ENCODE results near the gene ALG12.

ALG12 gene

DNA sequence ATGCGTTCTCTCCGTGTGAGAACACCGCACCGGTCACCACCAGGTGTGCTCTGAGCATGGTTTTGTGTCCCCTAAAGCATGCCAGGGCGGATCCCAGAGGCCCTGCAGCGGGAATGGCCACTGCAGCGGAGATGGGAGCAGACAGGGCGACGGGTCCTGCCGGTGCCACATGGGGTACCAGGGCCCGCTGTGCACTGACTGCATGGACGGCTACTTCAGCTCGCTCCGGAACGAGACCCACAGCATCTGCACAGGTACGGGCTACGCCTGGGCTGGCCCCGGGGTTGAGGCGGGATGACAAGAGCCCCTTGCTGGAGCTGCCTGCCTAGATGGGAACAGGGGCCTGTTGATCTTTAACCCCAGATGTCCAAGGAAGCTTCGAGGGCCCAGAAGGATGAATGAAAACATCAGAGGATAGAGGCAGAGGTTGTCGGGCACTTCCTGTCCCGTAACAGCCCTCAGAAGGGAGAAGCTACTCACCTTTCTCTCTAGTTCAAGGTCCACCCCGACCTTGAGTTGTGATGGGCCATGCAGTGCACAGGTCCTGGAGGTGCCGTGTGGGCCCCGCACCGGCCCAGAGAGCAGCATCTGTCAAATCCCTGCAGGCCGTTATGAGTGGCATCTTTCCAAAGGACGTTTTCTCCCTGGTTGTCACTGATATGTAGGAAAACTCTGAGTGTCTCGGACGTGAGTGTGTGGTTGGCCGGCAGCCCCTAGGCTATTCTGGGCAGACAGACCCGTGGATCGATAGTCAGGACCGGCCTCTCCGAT is 3.5 kb upstream of the ALG12 start:
- DNase-seq (ENCODE audit: low read depth) = no peak
- TF ChIP-seq, protein P1, sequence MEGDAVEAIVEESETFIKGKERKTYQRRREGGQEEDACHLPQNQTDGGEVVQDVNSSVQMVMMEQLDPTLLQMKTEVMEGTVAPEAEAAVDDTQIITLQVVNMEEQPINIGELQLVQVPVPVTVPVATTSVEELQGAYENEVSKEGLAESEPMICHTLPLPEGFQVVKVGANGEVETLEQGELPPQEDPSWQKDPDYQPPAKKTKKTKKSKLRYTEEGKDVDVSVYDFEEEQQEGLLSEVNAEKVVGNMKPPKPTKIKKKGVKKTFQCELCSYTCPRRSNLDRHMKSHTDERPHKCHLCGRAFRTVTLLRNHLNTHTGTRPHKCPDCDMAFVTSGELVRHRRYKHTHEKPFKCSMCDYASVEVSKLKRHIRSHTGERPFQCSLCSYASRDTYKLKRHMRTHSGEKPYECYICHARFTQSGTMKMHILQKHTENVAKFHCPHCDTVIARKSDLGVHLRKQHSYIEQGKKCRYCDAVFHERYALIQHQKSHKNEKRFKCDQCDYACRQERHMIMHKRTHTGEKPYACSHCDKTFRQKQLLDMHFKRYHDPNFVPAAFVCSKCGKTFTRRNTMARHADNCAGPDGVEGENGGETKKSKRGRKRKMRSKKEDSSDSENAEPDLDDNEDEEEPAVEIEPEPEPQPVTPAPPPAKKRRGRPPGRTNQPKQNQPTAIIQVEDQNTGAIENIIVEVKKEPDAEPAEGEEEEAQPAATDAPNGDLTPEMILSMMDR (conservative IDR thresholded peaks at IDR 0.05; ENCODE audit: low read depth, low read length) = no peak
- H3K4me3 ChIP-seq (ENCODE audit: low read length) = no peak overlapping the region

DNA sequence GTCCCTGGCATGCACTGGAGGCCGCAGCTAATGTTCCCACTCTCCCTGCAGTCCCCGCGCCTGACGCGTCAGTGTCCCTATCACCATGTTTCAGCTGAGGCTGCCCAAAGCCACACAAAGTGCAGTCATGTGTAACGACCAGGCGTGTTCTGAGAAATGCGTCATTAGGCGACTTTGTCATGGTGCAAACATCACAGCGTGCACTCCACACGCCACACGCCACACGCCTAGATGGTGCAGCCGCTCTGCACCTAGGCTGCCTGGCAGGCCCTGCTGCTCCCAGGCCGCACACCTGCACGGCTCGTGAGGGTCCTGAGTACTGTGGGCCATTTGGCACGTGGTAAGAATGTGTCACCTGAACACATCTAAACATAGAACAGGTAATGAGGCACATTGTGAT is 2.6 kb upstream of the ALG12 start:
- DNase-seq (ENCODE audit: low read depth) = no peak
- no peak overlapping the region for H3K4me3 ChIP-seq (ENCODE audit: low read length)
- TF ChIP-seq, protein P1 (conservative IDR thresholded peaks at IDR 0.05; ENCODE audit: low read depth, low read length) = no peak

DNA sequence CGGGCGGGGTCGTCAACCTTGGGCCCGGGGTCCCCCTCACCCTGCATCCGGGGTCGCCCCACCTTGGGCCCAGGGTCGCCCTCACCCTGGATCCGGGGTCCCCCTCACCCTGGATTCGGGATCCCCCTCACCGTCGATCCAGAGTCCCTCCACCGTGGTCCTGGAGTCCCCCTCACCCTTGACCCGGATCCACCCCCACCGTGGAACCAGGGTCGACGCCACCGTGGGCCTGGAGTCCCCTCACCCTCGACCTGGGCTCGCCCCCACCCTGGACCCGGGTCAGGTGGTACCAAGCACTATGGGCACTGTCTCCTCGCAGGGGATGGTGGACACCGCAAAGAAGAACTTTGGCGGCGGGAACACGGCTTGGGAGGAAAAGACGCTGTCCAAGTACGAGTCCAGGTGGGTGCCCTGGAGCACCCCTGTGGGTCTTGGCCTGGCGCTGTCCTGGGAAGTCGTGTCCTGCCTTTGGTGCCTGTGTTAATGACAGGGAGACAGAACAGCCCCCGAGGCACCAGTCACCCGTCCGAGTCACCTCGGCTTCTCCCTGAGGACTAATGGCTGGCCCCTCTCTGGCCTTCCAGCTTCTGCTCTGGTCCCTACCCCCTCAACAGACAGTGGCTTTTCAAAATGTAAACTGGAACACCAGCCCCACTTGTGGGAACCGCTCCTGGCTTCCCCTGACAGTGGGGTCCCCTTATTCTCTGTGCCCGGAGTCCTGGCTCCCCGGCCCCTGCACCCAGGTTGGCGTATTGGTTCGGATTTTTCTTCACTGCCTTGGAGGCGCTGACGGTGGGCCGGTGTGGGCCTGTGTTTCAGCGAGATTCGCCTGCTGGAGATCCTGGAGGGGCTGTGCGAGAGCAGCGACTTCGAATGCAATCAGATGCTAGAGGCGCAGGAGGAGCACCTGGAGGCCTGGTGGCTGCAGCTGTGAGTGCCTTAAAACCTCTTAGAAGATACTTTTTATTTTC is 958 bp upstream of the ALG12 start:
- peak overlapping the region; percentile 68 for H3K4me3 ChIP-seq (ENCODE audit: low read length)
- DNase-seq (ENCODE audit: low read depth) = no peak
- TF ChIP-seq, protein P1 (conservative IDR thresholded peaks at IDR 0.05; ENCODE audit: low read depth, low read length) = no peak

DNA sequence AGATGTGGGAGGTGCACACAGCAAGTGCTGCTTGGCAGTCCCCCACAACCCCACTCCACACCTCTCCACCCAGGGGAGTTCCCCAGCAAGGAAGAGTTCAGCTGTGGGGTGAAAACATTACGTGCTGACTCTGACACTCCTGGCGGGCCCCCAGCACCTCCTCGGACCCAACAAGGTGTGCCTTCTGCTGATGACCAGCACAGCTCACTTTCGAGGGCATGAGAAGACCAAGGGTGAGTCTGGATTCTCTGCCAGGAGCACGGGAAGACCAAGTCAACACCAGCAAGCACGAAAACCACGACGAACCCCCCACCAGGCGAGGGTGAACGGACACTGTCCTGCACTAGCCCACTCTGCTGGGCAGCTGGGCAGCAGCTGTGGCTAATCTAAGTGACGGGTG is 1.4 kb downstream of the ALG12 start:
- DNase-seq (ENCODE audit: low read depth) = no peak
- TF ChIP-seq, protein P1 (conservative IDR thresholded peaks at IDR 0.05; ENCODE audit: low read depth, low read length) = no peak
- H3K4me3 ChIP-seq (ENCODE audit: low read length) = no peak overlapping the region

DNA sequence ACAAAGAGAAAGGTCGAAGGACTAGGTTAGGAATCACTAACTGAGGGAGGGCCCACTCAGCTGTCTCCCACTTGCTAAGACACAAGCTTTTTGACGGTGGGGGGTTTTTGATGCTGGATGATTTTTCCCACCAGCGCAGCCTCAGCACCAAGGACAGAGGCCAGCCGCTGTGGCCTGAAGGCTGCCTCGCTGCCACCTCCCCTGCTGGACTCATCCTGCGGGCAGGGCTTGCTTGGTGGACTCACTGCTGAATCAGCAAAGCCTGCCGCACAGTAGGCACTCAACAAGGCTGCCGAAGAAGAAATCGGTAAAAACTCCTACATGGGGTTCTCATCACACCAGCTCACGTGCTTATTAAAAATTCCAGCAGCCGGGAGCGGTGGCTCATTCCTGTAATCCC is 2.6 kb downstream of the ALG12 start:
- TF ChIP-seq, protein P1 (conservative IDR thresholded peaks at IDR 0.05; ENCODE audit: low read depth, low read length) = no peak
- no peak for DNase-seq (ENCODE audit: low read depth)
- H3K4me3 ChIP-seq (ENCODE audit: low read length) = no peak overlapping the region

DNA sequence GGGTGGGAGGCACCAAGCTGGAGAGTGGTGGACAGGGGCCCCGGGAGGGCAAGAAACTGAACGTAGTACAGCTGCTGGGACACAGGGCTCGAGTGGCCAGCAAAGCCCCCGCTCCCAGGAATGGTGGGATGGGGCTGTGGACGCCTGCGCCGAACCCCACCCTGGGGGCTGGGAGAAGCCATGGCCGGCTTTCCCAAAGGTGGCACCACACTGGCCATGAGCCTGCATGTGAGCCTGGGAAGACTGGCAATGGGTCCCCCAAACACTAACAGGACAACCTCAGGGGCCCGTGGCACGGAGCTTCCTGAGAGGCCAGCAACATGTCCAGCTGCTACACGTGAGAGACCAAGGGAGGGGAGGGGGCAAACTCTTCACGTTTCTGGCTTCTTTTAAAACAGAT is 4.0 kb downstream of the ALG12 start:
- TF ChIP-seq, protein P1 (conservative IDR thresholded peaks at IDR 0.05; ENCODE audit: low read depth, low read length) = no peak
- no peak for DNase-seq (ENCODE audit: low read depth)
- H3K4me3 ChIP-seq (ENCODE audit: low read length) = no peak overlapping the region
